ENCODE results near the gene GRID2.

DNA sequence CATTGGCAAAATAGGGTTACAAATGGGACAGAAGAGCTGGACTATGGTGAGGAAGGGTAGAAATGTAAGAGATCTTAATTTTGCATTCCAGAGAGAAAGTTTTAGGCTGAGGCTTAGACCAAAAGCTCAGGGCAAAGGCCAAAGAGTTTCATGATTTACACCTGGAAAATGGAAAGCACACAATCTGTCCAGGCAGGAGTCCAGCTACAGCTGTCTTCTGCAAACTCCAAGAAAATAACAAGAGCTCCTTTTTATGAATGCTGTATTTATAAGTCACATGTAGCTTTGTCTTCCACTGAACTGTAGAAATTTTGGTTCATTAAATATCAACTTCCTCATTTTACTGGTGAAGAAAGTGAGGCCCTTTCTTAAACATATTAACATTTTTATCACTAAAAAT is 1236.8 kb downstream of the GRID2 start:
- TF ChIP-seq, protein P1, sequence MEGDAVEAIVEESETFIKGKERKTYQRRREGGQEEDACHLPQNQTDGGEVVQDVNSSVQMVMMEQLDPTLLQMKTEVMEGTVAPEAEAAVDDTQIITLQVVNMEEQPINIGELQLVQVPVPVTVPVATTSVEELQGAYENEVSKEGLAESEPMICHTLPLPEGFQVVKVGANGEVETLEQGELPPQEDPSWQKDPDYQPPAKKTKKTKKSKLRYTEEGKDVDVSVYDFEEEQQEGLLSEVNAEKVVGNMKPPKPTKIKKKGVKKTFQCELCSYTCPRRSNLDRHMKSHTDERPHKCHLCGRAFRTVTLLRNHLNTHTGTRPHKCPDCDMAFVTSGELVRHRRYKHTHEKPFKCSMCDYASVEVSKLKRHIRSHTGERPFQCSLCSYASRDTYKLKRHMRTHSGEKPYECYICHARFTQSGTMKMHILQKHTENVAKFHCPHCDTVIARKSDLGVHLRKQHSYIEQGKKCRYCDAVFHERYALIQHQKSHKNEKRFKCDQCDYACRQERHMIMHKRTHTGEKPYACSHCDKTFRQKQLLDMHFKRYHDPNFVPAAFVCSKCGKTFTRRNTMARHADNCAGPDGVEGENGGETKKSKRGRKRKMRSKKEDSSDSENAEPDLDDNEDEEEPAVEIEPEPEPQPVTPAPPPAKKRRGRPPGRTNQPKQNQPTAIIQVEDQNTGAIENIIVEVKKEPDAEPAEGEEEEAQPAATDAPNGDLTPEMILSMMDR (optimal IDR thresholded peaks at IDR 0.05 in 1 of 3, IDR thresholded peaks at IDR 0.05 in 1 of 3, conservative IDR thresholded peaks at IDR 0.05 in 1 of 3; ENCODE audit: extremely low read depth in 1 of 3, insufficient read depth in 2 of 3, low read length in 3 of 3) = no peak
- no peak for TF ChIP-seq EZH2 (IDR thresholded peaks at IDR 0.05; ENCODE audit: low read length)
